Mucosa of stomach (tissue), 1 donor: Measurements from ENCODE around the gene ATP6V0C.
"Not testable (repeated sequence)": the region's sequence is repeated elsewhere in the genome, so short reads cannot be mapped to it uniquely, and the experiment has no call there.

ENCODE experiments used
- H3K27me3 ChIP-seq: one replicate; pipeline ENCODE4 v1.7.0; 2013; ENCODE audit warnings: mild to moderate bottlenecking, low read length; ENCODE audit not compliant: control insufficient read depth, insufficient read depth
- H3K36me3 ChIP-seq: one replicate; pipeline ENCODE4 v1.7.0; 2013; ENCODE audit warnings: low read length; ENCODE audit not compliant: control insufficient read depth, insufficient read depth
- H3K4me1 ChIP-seq: one replicate; pipeline ENCODE4 v1.7.0; 2013; ENCODE audit warnings: mild to moderate bottlenecking, low read length; ENCODE audit not compliant: control insufficient read depth, insufficient read depth
- H3K4me3 ChIP-seq: one replicate; pipeline ENCODE4 v1.7.0; 2013; ENCODE audit warnings: low read length
- H3K9ac ChIP-seq: one replicate; pipeline ENCODE4 v1.7.0; 2013; ENCODE audit warnings: mild to moderate bottlenecking, low read length, moderate library complexity
- H3K9me3 ChIP-seq: one replicate; pipeline ENCODE4 v1.7.0; 2013; ENCODE audit warnings: mild to moderate bottlenecking, low read length, moderate library complexity; ENCODE audit not compliant: control insufficient read depth
- donor health status: Pancreatic carcinoma.

Gene ATP6V0C

GRCh38 chr16:2530629-2531318 is 17.0 kb downstream of the ATP6V0C start:
- Histone ChIP-seq H3K9ac (no peak overlapping the region), H3K27me3 (no peaks in the 10 kb centered on the region)

GRCh38 chr16:2531371-2531695 is 17.6 kb downstream of the ATP6V0C start, which contains the start of gene CEMP1:
CEMP1 (minus strand) TSS chr16:2531408; CDS start chr16:2531073, 335 bp downstream.
- Histone ChIP-seq H3K9ac (peak within 1 kb of the TSS; percentile 89), H3K36me3 (peaks cover 4% of the 10 kb centered on the region), H3K9me3 (no peaks in the 10 kb centered on the region), H3K4me3 (peak within 1 kb of the TSS; percentile 92), H3K27me3 (no peaks in the 10 kb centered on the region), H3K4me1 (peaks cover 17% of the 10 kb centered on the region)

More at GRCh38 chr16:2530629-2531318, 17.0 kb downstream of the ATP6V0C start:
- Histone ChIP-seq H3K9me3 (no peaks in the 10 kb centered on the region), H3K36me3 (peaks cover 4% of the 10 kb centered on the region), H3K4me3 (no peak overlapping the region), H3K4me1 (peaks cover 15% of the 10 kb centered on the region)

- Histone ChIP-seq H3K27me3 (no peaks in the 10 kb centered on the region), H3K4me1 (peaks cover 19% of the 10 kb centered on the region), H3K9ac (peak overlapping the region; percentile 89), H3K36me3 (peaks cover 4% of the 10 kb centered on the region), H3K4me3 (peak overlapping the region; percentile 92), H3K9me3 (no peaks in the 10 kb centered on the region)
These were observed 18.1 kb downstream of the ATP6V0C start for GRCh38 chr16:2531696-2532493.

GRCh38 chr16:2532494-2533141 is 18.9 kb downstream of the ATP6V0C start:
- peaks cover 19% of the 10 kb centered on the region for H3K4me1 ChIP-seq

GRCh38 chr16:2533142-2533755 is 19.5 kb downstream of the ATP6V0C start:
- H3K36me3 ChIP-seq, H3K27me3 ChIP-seq, H3K9me3 ChIP-seq: not testable (repeated sequence)
- Histone ChIP-seq H3K4me3 (peak overlapping the region; percentile 92), H3K4me1 (peaks cover 19% of the 10 kb centered on the region), H3K9ac (peak overlapping the region; percentile 89)

More at GRCh38 chr16:2532494-2533141, 18.9 kb downstream of the ATP6V0C start:
- H3K27me3 ChIP-seq = no peaks in the 10 kb centered on the region
- peak overlapping the region; percentile 89 for H3K9ac ChIP-seq
- H3K36me3 ChIP-seq = peaks cover 4% of the 10 kb centered on the region
- peak overlapping the region; percentile 92 for H3K4me3 ChIP-seq
- no peaks in the 10 kb centered on the region for H3K9me3 ChIP-seq

GRCh38 chr16:2533912-2534311 is 20.2 kb downstream of the ATP6V0C start:
- H3K4me1 ChIP-seq = peaks cover 19% of the 10 kb centered on the region
- no peaks in the 10 kb centered on the region for H3K9me3 ChIP-seq
- H3K9ac ChIP-seq = no peak overlapping the region
- no peaks in the 10 kb centered on the region for H3K27me3 ChIP-seq
- no peak overlapping the region for H3K4me3 ChIP-seq
- H3K36me3 ChIP-seq = peaks cover 4% of the 10 kb centered on the region

- peaks cover 23% of the 10 kb centered on the region for H3K4me1 ChIP-seq
These were observed 20.6 kb downstream of the ATP6V0C start for GRCh38 chr16:2534335-2534734.

GRCh38 chr16:2535625-2536013 is 21.9 kb downstream of the ATP6V0C start:
- H3K27me3 ChIP-seq = no peaks in the 10 kb centered on the region
- H3K4me3 ChIP-seq = no peak overlapping the region
- H3K9me3 ChIP-seq = no peaks in the 10 kb centered on the region
- H3K9ac ChIP-seq = no peak overlapping the region
- peaks cover 28% of the 10 kb centered on the region for H3K4me1 ChIP-seq
- H3K36me3 ChIP-seq = no peaks in the 10 kb centered on the region

More at GRCh38 chr16:2534335-2534734, 20.6 kb downstream of the ATP6V0C start:
- H3K4me3 ChIP-seq, H3K27me3 ChIP-seq, H3K36me3 ChIP-seq, H3K9me3 ChIP-seq, H3K9ac ChIP-seq: not testable (repeated sequence)

- H3K36me3 ChIP-seq = no peaks in the 10 kb centered on the region
- no peaks in the 10 kb centered on the region for H3K27me3 ChIP-seq
- peak within 1 kb of the TSS; percentile 62 for H3K9ac ChIP-seq
- peak within 1 kb of the TSS; percentile 67 for H3K4me3 ChIP-seq
- H3K9me3 ChIP-seq = no peaks in the 10 kb centered on the region
- peaks cover 26% of the 10 kb centered on the region for H3K4me1 ChIP-seq
These were observed 24.0 kb downstream of the ATP6V0C start, which contains the start of gene PDPK1 for GRCh38 chr16:2537451-2538379. PDPK1 (plus strand) TSS chr16:2538021; CDS start chr16:2538113, 92 bp downstream.

- not testable (repeated sequence) for H3K4me3 ChIP-seq, H3K36me3 ChIP-seq, H3K27me3 ChIP-seq, H3K9me3 ChIP-seq, H3K9ac ChIP-seq
- H3K4me1 ChIP-seq = peaks cover 23% of the 10 kb centered on the region
These were observed 25.6 kb downstream of the ATP6V0C start for GRCh38 chr16:2539192-2539844.
